ENCODE results near the gene SNX8.

Gene SNX8

GRCh38 chr7:2217206-2217605, 97.0 kb downstream of the SNX8 start:
- H3K9me2 ChIP-seq (replicated peaks; ENCODE audit: control insufficient read depth, low read length), result no peaks in the 10 kb centered on the region
- no peak overlapping the region for H3K27ac ChIP-seq (ENCODE audit: low read depth, low read length)
- no peaks in the 10 kb centered on the region for H3K27me3 ChIP-seq (ENCODE audit: control insufficient read depth, low read length)
- H3K4me2 ChIP-seq (ENCODE audit: low read length), result no peak overlapping the region
- no peaks in the 10 kb centered on the region for H3K4me1 ChIP-seq (ENCODE audit: control insufficient read depth, low read length)
- peaks cover 92% of the 10 kb centered on the region for H3K36me3 ChIP-seq (ENCODE audit: control insufficient read depth, low read length)
- H3K4me3 ChIP-seq (ENCODE audit: low read length), result no peak overlapping the region
- H3K79me2 ChIP-seq (ENCODE audit: control insufficient read depth, low read length), result peaks cover 19% of the 10 kb centered on the region
- H3F3A ChIP-seq (ENCODE audit: control insufficient read depth, insufficient read depth), result no peaks in the 10 kb centered on the region
- H3K9me3 ChIP-seq (ENCODE audit: control insufficient read depth, insufficient read depth, low read length), result no peaks in the 10 kb centered on the region
- TF ChIP-seq CTCF (IDR thresholded peaks at IDR 0.05; ENCODE audit: low read depth, low read length, poor library complexity, severe bottlenecking) (no peak), EZH2phosphoT487 (IDR thresholded peaks at IDR 0.05; ENCODE audit: borderline replicate concordance, low read length) (no peak)
- H4K20me1 ChIP-seq (ENCODE audit: control insufficient read depth, insufficient read depth, low read depth, low read length), result no peaks in the 10 kb centered on the region; the same call in 1 of the 2 replicates

GRCh38 chr7:2215851-2216250, 98.4 kb downstream of the SNX8 start:
- Histone ChIP-seq H3K9me3 (ENCODE audit: control insufficient read depth, insufficient read depth, low read length) (no peaks in the 10 kb centered on the region), H3K9me2 (replicated peaks; ENCODE audit: control insufficient read depth, low read length) (no peaks in the 10 kb centered on the region), H3K36me3 (ENCODE audit: control insufficient read depth, low read length) (peaks cover 94% of the 10 kb centered on the region), H3K4me3 (ENCODE audit: low read length) (no peak overlapping the region), H3F3A (ENCODE audit: control insufficient read depth, insufficient read depth) (no peaks in the 10 kb centered on the region), H3K79me2 (ENCODE audit: control insufficient read depth, low read length) (peaks cover 11% of the 10 kb centered on the region), H3K27ac (ENCODE audit: low read depth, low read length) (no peak overlapping the region), H3K27me3 (ENCODE audit: control insufficient read depth, low read length) (no peaks in the 10 kb centered on the region), H4K20me1 (ENCODE audit: control insufficient read depth, insufficient read depth, low read depth, low read length) (no peaks in the 10 kb centered on the region; the same call in 1 of the 2 replicates), H3K4me1 (ENCODE audit: control insufficient read depth, low read length) (no peaks in the 10 kb centered on the region), H3K4me2 (ENCODE audit: low read length) (no peak overlapping the region)
- no peak for TF ChIP-seq EZH2phosphoT487 (IDR thresholded peaks at IDR 0.05; ENCODE audit: borderline replicate concordance, low read length)
- TF ChIP-seq CTCF (IDR thresholded peaks at IDR 0.05; ENCODE audit: low read depth, low read length, poor library complexity, severe bottlenecking), result no peak

GRCh38 chr7:2214636-2215035, 99.6 kb downstream of the SNX8 start:
- Histone ChIP-seq H3K36me3 (ENCODE audit: control insufficient read depth, low read length) (peaks cover 90% of the 10 kb centered on the region), H3K4me1 (ENCODE audit: control insufficient read depth, low read length) (peaks cover 4% of the 10 kb centered on the region), H3K9me3 (ENCODE audit: control insufficient read depth, insufficient read depth, low read length) (no peaks in the 10 kb centered on the region), H3K79me2 (ENCODE audit: control insufficient read depth, low read length) (peaks cover 4% of the 10 kb centered on the region; the same call in 1 of the 2 replicates), H3K9me2 (replicated peaks; ENCODE audit: control insufficient read depth, low read length) (no peaks in the 10 kb centered on the region), H4K20me1 (ENCODE audit: control insufficient read depth, insufficient read depth, low read depth, low read length) (no peaks in the 10 kb centered on the region), H3K27me3 (ENCODE audit: control insufficient read depth, low read length) (no peaks in the 10 kb centered on the region), H3F3A (ENCODE audit: control insufficient read depth, insufficient read depth) (no peaks in the 10 kb centered on the region), H3K27ac (ENCODE audit: low read depth, low read length) (no peak overlapping the region), H3K4me3 (ENCODE audit: low read length) (no peak overlapping the region), H3K4me2 (ENCODE audit: low read length) (no peak overlapping the region)
- TF ChIP-seq EZH2phosphoT487 (IDR thresholded peaks at IDR 0.05; ENCODE audit: borderline replicate concordance, low read length) (no peak), CTCF (IDR thresholded peaks at IDR 0.05; ENCODE audit: low read depth, low read length, poor library complexity, severe bottlenecking) (no peak)
